Kidney (tissue), 14 donors: ENCODE measurements around the gene KHNYN. TPM values are rescaled to one million over a fixed set of nuclear protein-coding genes. Genes with fewer than 3 reads are reported as not detected.

Experiments
- DNase-seq, 5 donors: peaks; one replicate each; pipeline ENCODE4 v3.0.0-alpha.2; 2013 to 2020
- FAIRE-seq: peaks from 2 replicates; lab custom pipeline; 2012; peaks lifted over from hg19 to GRCh38; lab: Jason Lieb, UNC
- H3K27ac ChIP-seq, 2 donors: one replicate each; pipeline ENCODE4 v1.7.0; 2013; ENCODE audit warnings: low read depth in 2 of 2, low read length in 2 of 2, inconsistent platforms in 1 of 2
- H3K27me3 ChIP-seq: one replicate; pipeline ENCODE4 v1.7.1; 2013; ENCODE audit warnings: low read length, inconsistent platforms; ENCODE audit not compliant: control insufficient read depth, insufficient read depth
- H3K36me3 ChIP-seq, 3 donors: one replicate each; pipeline versions ENCODE4 v1.7.0 to v1.7.1; 2013; ENCODE audit warnings: low read length in 3 of 3, control low read depth in 1 of 3, inconsistent platforms in 1 of 3; ENCODE audit not compliant: insufficient read depth in 3 of 3, control insufficient read depth in 2 of 3
- H3K4me1 ChIP-seq, 3 donors: one replicate each; pipeline versions ENCODE4 v1.7.0 to v1.7.1; 2013; ENCODE audit warnings: low read length in 3 of 3, inconsistent platforms in 1 of 3, low read depth in 1 of 3; ENCODE audit not compliant: control insufficient read depth in 2 of 3, insufficient read depth in 2 of 3
- H3K4me3 ChIP-seq, 3 donors: one replicate each; pipeline versions ENCODE4 v1.7.0 to v1.8.1; 2013; ENCODE audit warnings: low read length in 3 of 3, control low read depth in 1 of 3, inconsistent platforms in 1 of 3
- H3K9ac ChIP-seq, 3 donors: one replicate each; pipeline versions ENCODE4 v1.7.0 to v1.7.1; 2013; ENCODE audit warnings: low read length in 3 of 3, control low read depth in 1 of 3, inconsistent platforms in 1 of 3
- H3K9me3 ChIP-seq, 3 donors: one replicate each; pipeline versions ENCODE4 v1.7.0 to v1.7.1; 2013; ENCODE audit warnings: low read length in 3 of 3, control low read depth in 1 of 3, inconsistent platforms in 1 of 3; ENCODE audit not compliant: control insufficient read depth in 2 of 3, insufficient read depth in 1 of 3
- CTCF ChIP-seq: IDR thresholded peaks from 3 replicates; pipeline ENCODE4 v1.5.1; 2012; ENCODE audit warnings: mild to moderate bottlenecking, moderate library complexity, borderline replicate concordance; ENCODE audit not compliant: insufficient read depth; ENCODE audit errors: extremely low read depth
- intact Hi-C: fragments of 100-400 bp; cut with DNase I; formaldehyde crosslinking; loops from one replicate; pipeline ENCODE4 v1.11.1; 2022
- polyA plus RNA-seq: library from polyadenylated mRNA; stranded (reverse); fragments of 350-450 nt; fragmentation: Illumina TruSeq; extraction: RNeasy Lipid Tissue Mini Kit (QIAGEN cat#74804); gene quantifications from one replicate; pipeline ENCODE4 v1.2.3, GENCODE V29; 2014; ENCODE audit warnings: low read depth, low replicate concordance; ENCODE audit not compliant: insufficient read depth
- total RNA-seq: library from RNA; stranded (reverse); fragmentation: NEBNext Ultra II Directional; extraction: Animal tissue kit (Norgen Biotek cat#: 25700); gene quantifications from one replicate; pipeline ENCODE4 v1.2.1, GENCODE V29; 2021
- donor health status: control.
- donor health status: control.
- donor health status: control.
- donor health status: control.
- donor health status: control.
- donor health status: DM: yes; HTN: yes; CAD: no.
- donor health status: Normal renal cell carcinoma (clear cell type).

The KHNYN gene
- total and polyA plus RNA-seq, 2 donors from 2014 or later, result 9.7 to 53.9 TPM

- Histone ChIP-seq H3K27me3 (no peaks in the 10 kb centered on the region), H3K4me1 (no peaks in the 10 kb centered on the region), H3K9me3 (no peaks in the 10 kb centered on the region), H3K27ac (no peak overlapping the region), H3K4me3 (no peak overlapping the region), H3K36me3 (peaks cover 0 to 7% (median 2%) of the 10 kb centered on the region in 3 donors), H3K9ac (no peak overlapping the region)
- peak in 1 of 5 donors; percentile 29 for DNase-seq
- no peak for FAIRE-seq
- intact Hi-C loops, result no loop called here
- TF ChIP-seq CTCF, result no peak
These were observed 19.8 kb upstream of the KHNYN start for GRCh38 chr14:24409956-24410355.

GRCh38 chr14:24411443-24412389, 18.0 kb upstream of the KHNYN start:
- intact Hi-C loops, result no loop called here
- no peak for FAIRE-seq
- DNase-seq, result peak in 3 of 5 donors; percentile 31 to 77 (median 41)

GRCh38 chr14:24414077-24414476, 15.7 kb upstream of the KHNYN start:
- Histone ChIP-seq H3K9me3 (no peaks in the 10 kb centered on the region), H3K36me3 (peaks cover 0 to 7% (median 2%) of the 10 kb centered on the region in 3 donors), H3K4me1 (no peaks in the 10 kb centered on the region), H3K27me3 (no peaks in the 10 kb centered on the region), H3K27ac (no peak overlapping the region), H3K4me3 (no peak overlapping the region), H3K9ac (no peak overlapping the region)
- intact Hi-C loops, result no loop called here
- no peak for TF ChIP-seq CTCF
- FAIRE-seq, result no peak
- no peak for DNase-seq

More at GRCh38 chr14:24411443-24412389, 18.0 kb upstream of the KHNYN start:
- Histone ChIP-seq H3K4me3 (no peak overlapping the region), H3K4me1 (no peaks in the 10 kb centered on the region), H3K9me3 (no peaks in the 10 kb centered on the region), H3K36me3 (peaks cover 0 to 7% (median 2%) of the 10 kb centered on the region in 3 donors), H3K27me3 (no peaks in the 10 kb centered on the region), H3K9ac (no peak overlapping the region), H3K27ac (no peak overlapping the region)
- TF ChIP-seq CTCF, result peak; percentile 56
